Spleen (tissue), 7 donors: ENCODE results near the gene PXYLP1.

ENCODE experiments used
- POLR2A ChIP-seq, 3 donors: fragments of 450-650 bp; IDR thresholded peaks; one replicate each; pipeline ENCODE4 v1.5.1; 2017; ENCODE audit warnings: antibody characterized with exemption in 3 of 3, mild to moderate bottlenecking in 1 of 3
- POLR2AphosphoS5 ChIP-seq, 3 donors: sonication (generic); formaldehyde crosslinking; IDR thresholded peaks; one replicate each; pipeline ENCODE4 v1.5.1; 2017; ENCODE audit warnings: antibody characterized with exemption in 3 of 3
- TF ChIP-seq, protein P1 (sequence below), 11 experiments: fragments of 200-600 bp in 7 of 11; fragments of 450-650 bp in 4 of 11; sonication (generic) in 4 of 11; IDR thresholded peaks in 8 of 11; conservative IDR thresholded peaks in 3 of 11; 1 replicate in 7 of 11; 2 replicates in 4 of 11; pipeline versions ENCODE4 v1.4.0 to v1.8.0; 2016 to 2021; ENCODE audit warnings: antibody characterized with exemption in 11 of 11, inconsistent platforms in 4 of 11, mild to moderate bottlenecking in 1 of 11
- donor health status: DM: no; HTN: no; CAD: no; lungs with moderate emphysema.
- donor health status: DM: no; HTN: no; CAD: no.
- donor health status: DM: no; HTN: no; CAD: no.

- no peak for TF ChIP-seq POLR2A (IDR thresholded peaks at IDR 0.05)
- TF ChIP-seq, protein P1, sequence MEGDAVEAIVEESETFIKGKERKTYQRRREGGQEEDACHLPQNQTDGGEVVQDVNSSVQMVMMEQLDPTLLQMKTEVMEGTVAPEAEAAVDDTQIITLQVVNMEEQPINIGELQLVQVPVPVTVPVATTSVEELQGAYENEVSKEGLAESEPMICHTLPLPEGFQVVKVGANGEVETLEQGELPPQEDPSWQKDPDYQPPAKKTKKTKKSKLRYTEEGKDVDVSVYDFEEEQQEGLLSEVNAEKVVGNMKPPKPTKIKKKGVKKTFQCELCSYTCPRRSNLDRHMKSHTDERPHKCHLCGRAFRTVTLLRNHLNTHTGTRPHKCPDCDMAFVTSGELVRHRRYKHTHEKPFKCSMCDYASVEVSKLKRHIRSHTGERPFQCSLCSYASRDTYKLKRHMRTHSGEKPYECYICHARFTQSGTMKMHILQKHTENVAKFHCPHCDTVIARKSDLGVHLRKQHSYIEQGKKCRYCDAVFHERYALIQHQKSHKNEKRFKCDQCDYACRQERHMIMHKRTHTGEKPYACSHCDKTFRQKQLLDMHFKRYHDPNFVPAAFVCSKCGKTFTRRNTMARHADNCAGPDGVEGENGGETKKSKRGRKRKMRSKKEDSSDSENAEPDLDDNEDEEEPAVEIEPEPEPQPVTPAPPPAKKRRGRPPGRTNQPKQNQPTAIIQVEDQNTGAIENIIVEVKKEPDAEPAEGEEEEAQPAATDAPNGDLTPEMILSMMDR (IDR thresholded peaks at IDR 0.05 in 8 of 11, conservative IDR thresholded peaks at IDR 0.05 in 3 of 11) = no peak
- no peak for TF ChIP-seq POLR2AphosphoS5 (IDR thresholded peaks at IDR 0.05)
Measured at GRCh38 chr3:141331377-141332318, 100.0 kb downstream of the PXYLP1 start.
